Measurements from ENCODE around the gene PAPOLA.

PAPOLA gene

DNA sequence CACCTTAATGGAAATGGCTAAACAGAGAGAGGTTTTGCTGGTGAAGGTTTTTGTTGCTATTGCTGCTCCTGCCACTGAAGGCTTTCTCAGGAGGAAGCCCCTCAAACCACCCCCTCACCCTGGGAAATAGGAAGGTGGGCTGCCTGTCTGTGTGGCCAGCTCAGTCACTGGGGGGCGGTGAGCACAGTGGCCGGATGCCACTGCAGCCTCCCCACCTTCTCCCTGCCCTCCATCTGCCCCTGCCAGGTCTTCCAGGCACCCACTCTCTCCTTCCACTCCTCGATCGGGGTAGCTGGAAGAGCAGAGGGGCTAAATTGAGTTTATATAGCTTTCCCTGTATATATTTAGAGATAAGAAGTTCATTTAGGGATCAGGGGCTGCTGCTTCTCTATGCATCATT, 80.8 kb downstream of the PAPOLA start:
- no peak for DNase-seq (ENCODE audit: low read depth in 2 of 2)
- TF ChIP-seq, protein P1, sequence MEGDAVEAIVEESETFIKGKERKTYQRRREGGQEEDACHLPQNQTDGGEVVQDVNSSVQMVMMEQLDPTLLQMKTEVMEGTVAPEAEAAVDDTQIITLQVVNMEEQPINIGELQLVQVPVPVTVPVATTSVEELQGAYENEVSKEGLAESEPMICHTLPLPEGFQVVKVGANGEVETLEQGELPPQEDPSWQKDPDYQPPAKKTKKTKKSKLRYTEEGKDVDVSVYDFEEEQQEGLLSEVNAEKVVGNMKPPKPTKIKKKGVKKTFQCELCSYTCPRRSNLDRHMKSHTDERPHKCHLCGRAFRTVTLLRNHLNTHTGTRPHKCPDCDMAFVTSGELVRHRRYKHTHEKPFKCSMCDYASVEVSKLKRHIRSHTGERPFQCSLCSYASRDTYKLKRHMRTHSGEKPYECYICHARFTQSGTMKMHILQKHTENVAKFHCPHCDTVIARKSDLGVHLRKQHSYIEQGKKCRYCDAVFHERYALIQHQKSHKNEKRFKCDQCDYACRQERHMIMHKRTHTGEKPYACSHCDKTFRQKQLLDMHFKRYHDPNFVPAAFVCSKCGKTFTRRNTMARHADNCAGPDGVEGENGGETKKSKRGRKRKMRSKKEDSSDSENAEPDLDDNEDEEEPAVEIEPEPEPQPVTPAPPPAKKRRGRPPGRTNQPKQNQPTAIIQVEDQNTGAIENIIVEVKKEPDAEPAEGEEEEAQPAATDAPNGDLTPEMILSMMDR (IDR thresholded peaks at IDR 0.05; ENCODE audit: low read depth, low read length) = no peak
- no peak overlapping the region for H3K4me3 ChIP-seq (replicated peaks in 1 of 2; ENCODE audit: low read depth in 2 of 2, low read length in 2 of 2)

DNA sequence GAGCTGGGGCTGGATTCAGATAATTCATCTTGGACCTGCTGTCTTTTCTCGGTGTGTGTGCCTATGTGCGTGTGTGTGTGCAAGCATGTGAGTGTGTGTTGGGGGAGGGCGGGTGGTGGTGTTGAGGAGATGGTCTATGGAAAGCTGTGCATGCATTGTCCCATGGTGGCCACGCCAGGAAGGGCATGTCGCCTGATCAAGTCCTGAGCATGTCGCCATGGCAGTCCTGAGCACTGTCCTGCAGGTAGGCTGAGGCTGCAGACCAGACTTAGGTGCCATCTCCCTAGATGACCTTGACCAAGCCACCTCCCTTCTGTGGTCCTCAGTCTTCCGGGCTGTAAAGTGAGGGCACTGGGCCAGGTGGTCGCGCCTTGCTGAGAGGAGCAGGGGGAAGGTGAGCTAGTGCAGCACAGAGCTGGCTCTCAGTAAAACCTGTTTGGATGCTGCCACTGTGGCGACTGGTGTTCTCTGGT, 81.4 kb downstream of the PAPOLA start:
- H3K4me3 ChIP-seq (replicated peaks in 1 of 2; ENCODE audit: low read depth in 2 of 2, low read length in 2 of 2) = no peak overlapping the region
- TF ChIP-seq, protein P1 (IDR thresholded peaks at IDR 0.05; ENCODE audit: low read depth, low read length) = no peak
- no peak for DNase-seq (ENCODE audit: low read depth in 2 of 2)

DNA sequence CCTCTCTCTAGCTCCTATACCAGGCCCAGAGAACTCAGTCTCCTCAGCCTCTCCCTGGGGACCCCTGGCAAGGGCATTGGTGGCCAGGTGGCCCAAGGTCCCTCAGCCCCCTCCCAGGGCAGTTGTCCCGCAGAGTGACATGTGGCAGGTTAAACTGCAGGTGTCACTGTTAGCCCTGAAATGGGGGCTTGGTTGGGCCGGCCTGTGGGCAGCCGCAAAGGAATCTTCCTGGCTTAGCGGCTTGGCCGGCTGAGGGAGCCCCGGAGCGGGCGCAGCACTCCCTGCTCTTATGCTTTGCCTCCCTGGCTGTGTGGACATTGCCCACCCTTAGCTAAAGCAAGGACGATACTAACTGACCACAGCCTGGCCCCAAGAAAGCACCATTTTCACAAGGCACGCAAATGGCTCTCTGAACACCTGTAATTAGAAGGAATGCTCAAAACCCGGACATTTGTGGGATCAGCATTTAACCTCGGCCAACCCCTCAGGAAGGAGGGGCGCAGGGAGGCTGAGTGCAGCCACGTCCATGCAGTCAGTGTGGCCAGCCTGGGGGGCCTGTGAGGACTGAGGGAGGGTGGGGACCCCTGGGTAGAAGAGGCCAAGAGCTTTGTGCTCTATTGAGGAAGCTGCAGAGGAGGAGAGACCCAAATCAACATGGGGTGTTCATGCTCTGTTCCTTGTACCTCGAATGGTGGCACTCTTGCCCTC, 82.2 kb downstream of the PAPOLA start:
- TF ChIP-seq, protein P1 (IDR thresholded peaks at IDR 0.05; ENCODE audit: low read depth, low read length) = no peak
- DNase-seq (ENCODE audit: low read depth in 2 of 2) = peak; percentile 13 to 20
- no peak overlapping the region for H3K4me3 ChIP-seq (replicated peaks in 1 of 2; ENCODE audit: low read depth in 2 of 2, low read length in 2 of 2)

DNA sequence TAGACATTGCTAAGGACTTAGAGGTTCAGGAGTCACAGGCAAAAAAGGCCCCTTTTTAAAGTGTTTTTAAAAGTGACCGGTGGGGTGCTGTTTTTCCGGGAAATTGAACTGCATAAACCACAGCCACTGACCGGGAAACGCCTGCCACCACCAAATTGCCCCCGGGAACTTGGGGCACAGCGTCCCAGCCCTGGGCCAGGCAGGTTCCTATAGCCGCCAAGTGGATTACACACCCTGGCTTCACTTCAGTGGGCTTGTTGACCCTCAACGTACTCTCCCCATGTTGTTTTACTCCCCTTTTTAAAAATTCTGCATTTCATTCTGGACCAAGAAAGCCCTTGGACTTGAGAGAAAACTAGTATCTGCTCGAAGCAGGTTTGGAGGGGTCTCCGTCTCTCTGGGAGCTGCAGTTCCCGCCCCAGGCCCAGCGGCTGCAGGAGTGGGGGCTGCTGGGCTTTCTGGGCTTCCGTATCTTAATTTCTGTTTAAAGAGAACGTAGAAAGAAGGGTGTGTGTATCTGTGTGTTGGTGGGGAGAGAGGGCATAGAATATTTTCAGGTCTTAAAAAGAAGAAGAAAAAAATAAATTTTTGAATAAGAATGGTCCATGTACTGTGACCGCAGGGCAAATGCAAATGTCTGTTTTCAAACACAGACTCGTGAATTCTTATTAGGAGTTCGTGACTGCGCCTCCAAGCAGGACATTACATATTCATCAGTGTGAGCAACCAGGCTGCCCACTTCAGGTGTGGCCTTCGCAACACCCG, 82.9 kb downstream of the PAPOLA start:
- no peak for DNase-seq (ENCODE audit: low read depth in 2 of 2)
- H3K4me3 ChIP-seq (replicated peaks in 1 of 2; ENCODE audit: low read depth in 2 of 2, low read length in 2 of 2) = no peak overlapping the region
- TF ChIP-seq, protein P1 (IDR thresholded peaks at IDR 0.05; ENCODE audit: low read depth, low read length) = no peak

DNA sequence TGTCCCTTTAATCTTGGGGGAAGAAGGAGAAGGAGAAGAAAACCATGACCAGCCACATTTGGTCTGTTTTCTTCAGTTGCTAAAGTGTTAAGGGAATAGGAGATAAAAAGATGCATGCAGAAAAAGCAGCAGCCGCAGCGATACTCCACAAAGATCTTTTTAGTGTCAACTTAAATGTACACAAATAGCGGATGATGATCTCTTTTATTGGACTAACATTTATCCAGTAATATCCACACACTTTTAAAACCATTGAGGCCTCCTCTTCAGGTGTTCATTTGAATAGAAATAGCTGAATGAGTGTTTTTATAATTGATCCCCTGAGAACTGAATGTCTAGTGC, 83.5 kb downstream of the PAPOLA start:
- no peak for DNase-seq (ENCODE audit: low read depth in 2 of 2)
- TF ChIP-seq, protein P1 (IDR thresholded peaks at IDR 0.05; ENCODE audit: low read depth, low read length) = no peak
- no peak overlapping the region for H3K4me3 ChIP-seq (replicated peaks in 1 of 2; ENCODE audit: low read depth in 2 of 2, low read length in 2 of 2)

DNA sequence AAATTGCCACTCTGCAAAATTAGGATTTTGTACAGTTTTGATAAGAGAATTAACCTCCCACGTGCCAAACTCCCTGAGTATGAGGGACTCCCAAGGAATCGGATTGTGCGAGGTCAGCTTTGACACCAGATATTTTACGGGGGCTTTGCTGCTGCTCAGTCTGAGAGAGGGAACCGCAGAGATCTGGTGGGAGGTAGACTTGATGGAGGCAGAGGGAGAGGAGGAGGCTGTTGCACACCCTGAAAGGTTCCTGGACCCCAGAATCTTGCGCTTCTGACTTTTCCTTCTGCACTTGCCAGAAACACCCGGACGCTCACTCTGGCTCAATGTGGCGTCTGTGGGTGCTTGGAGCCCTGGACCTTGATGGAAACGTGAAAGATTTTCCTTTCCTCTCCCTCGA, 83.9 kb downstream of the PAPOLA start:
- no peak overlapping the region for H3K4me3 ChIP-seq (replicated peaks in 1 of 2; ENCODE audit: low read depth in 2 of 2, low read length in 2 of 2)
- TF ChIP-seq, protein P1 (IDR thresholded peaks at IDR 0.05; ENCODE audit: low read depth, low read length) = no peak
- DNase-seq (ENCODE audit: low read depth in 2 of 2) = no peak
